GM18870 (cell line): Measurements from ENCODE around the gene MRPL1.
"Not testable (repeated sequence)": the region's sequence is repeated elsewhere in the genome, so short reads cannot be mapped to it uniquely, and the experiment has no call there.

Experiments
- ATAC-seq: cut with Tn5 transposase; IDR thresholded peaks from one replicate; pipeline ENCODE4 v1.9.1; 2021; ENCODE audit warnings: moderate library complexity; ENCODE audit not compliant: unreplicated experiment

MRPL1 gene

DNA sequence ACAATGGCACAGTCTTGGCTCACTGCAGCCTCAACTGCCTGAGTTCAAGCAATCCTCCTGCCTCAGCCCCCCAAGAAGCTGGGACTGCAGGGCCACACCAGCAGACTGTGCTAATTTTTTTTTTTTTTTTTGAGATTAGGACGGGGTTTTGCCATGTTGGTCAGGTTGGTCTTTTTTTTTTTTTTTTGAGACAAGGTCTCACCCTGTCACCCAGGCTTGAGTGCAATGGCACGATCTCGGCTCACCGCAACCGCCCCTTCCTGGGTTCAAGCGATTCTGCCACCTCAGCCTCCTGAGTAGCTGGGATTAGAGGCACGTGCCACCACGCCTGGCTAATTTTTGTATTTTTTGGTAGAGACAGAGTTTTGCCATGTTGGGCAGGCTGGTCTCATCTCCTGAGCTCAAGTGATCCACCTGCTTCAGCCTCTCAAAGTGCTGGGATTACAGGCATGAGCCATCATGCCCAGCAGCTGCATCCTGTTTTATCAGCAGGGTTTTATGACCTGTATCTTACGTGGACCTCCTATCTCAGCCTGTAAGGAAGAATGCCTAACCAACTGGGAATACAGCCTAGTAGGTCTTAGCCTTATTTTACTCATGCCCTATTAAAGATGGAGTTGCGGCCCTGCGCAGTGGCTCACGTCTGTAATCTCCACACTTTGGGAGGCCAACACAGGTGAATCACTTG is 13.2 kb upstream of the MRPL1 start:
- no peak for ATAC-seq

- ATAC-seq: peak; percentile 92
Measured at GRCh38 chr4:77852892-77853495, 9.6 kb upstream of the MRPL1 start.

DNA sequence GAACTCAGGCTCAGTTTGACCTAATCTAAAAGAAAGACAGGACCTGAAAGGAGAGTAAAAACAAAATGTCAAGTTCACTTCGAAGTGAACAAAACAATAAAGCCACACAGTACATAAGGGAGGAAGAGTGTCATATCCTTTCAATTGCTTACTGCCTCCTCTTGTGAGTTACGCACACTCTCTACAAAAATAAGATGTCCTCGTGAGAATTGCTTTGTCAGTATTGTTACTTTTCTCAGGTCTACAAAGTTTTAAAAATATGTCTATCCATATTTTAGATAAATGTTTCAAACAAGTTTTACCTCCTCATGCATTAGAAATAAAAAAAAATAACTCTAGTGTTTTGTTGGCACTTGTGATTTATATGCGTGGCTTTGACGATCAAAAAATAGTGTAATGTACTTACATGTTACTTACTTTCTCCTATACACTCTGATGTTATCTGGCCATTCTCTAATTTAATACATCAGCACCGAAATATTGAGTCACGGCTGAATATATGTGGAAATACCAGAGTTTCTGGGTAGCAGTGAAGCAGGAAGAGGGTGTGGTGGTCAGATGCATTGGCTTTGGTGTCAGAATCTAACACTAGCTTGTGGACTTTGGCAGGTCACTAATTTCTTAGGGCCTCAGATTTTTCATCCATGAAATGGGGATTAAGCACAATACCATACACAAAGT is 8.1 kb upstream of the MRPL1 start:
- no peak for ATAC-seq

- no peak for ATAC-seq
Measured at GRCh38 chr4:77856152-77856551, 6.5 kb upstream of the MRPL1 start.

- ATAC-seq: no peak
Measured at GRCh38 chr4:77859256-77859655, 3.4 kb upstream of the MRPL1 start.

DNA sequence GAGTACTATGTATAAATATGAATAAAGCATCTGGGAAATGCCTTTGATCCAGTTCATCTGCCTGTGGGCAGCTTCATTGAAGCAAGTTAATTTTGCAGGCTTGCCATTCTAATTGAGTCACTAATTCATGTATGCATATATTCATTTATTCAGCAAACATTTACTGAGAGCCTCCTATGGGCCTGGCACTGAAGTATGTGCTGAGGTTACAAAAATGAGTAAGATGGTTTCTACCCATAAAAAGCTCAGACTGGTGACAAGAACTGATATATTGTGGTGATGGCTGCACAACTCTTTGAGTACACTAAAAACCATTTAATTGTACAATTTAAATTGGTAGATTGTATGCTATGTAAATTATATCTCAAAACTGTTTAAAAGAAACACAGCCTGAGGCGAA is 1.1 kb upstream of the MRPL1 start:
- peak; percentile 24 for ATAC-seq

DNA sequence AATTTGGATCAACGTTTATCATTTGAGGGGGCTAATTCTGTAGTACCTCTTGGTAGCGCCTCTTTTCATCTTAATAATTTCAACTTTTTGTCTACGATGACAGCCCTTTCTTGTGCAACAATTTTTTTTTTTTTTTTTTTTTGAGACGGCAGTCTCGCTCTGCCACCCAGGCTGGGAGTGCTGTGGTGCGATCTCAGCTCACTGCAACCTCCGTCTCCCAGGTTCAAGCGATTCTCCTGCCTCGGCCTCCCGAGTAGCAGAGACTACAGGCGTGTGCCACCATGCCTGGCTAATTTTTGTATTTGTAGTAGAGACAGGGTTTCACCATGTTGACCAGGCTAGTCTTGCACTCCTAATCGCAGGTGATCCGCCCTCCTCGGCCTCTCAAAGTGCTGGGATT is 711 bp downstream of the MRPL1 start:
- not testable (repeated sequence) for ATAC-seq

- no peak for ATAC-seq
Measured at GRCh38 chr4:77865259-77865658, 2.6 kb downstream of the MRPL1 start.

GRCh38 chr4:77872723-77873445 is 10.3 kb downstream of the MRPL1 start:
- ATAC-seq: no peak

DNA sequence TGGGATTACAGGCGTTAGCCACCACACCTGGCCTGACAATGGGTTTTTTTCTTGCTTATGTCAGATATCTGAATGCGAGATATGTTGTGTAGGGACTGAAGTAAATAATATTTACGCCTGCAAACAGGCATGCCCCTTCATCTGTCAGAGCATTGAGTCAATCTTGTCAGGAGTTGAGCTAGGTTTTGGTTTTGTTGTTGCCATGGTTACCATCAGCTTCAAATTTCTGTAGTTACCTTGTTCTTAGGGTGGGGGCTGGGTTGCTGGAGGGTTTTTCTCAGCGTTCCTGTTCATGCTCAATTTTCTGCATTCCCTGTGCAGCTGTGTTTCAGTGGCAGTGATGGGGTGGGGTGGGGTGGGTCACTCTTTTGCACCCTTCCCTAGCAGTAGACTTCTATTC is 14.5 kb downstream of the MRPL1 start:
- ATAC-seq: no peak

DNA sequence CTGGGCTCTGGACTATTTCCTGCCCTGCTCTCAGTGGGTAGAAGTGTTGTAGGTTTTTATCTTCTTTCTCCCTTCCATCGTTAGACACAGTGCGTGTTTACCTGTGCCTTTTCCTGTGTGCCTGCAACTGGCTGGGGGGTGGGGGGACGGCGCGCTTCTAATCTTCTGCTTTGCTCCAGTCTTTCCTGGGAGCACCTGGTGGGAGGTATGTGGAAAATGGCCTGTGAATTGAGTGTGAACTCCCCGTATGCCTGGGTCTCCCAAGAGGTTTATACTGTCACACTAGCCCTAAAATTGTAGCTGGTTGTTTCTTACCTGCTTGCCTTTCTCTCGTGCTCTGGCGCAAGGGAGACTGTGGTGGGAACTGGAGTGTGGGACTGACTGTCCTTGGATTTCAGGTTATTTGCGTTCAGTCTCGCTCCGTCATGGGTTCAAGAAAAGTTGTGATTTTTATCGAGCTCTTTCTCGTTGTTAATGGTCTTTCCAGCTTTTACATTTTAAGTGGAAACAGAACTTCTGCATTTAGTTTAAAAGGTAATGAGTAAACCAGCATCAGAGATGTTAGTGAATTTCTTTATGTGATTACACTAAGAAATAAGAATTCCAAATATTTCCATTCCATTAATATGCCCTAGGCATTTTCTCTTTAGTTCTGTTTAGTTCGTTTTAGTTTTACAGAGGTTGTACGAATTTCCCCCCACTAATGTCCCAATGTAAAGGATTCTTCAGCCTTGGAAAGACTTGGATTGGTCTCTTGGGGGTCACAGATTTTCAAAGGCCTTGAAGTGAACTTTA is 15.3 kb downstream of the MRPL1 start:
- ATAC-seq: no peak

GRCh38 chr4:77880784-77881183 is 18.2 kb downstream of the MRPL1 start:
- no peak for ATAC-seq

- no peak for ATAC-seq
Measured at GRCh38 chr4:77881460-77882295, 19.0 kb downstream of the MRPL1 start.

DNA sequence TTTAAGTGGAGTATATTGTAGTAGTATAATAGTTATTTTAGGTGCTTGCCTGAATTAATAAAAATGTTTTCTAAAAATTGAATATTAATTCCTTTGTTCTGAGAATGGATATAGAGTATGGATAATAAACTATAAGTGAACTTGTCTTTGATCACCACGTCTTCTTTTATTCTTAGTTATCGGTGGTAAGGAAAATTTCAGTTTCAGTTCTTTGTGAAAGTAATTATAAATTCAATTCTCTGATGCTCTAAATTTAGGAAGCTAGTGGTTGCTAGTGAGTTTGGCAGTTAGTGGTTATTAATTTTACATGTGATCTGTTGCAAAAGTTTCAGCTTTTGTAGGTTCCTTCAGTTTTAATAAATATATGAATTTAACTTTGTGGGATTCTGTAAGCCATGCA is 30.8 kb downstream of the MRPL1 start:
- peak; percentile 69 for ATAC-seq

GRCh38 chr4:77899607-77900006 is 37.0 kb downstream of the MRPL1 start:
- no peak for ATAC-seq

- no peak for ATAC-seq
Measured at GRCh38 chr4:77903186-77903585, 40.6 kb downstream of the MRPL1 start.

- ATAC-seq: no peak
Measured at GRCh38 chr4:77905651-77906263, 43.1 kb downstream of the MRPL1 start.

DNA sequence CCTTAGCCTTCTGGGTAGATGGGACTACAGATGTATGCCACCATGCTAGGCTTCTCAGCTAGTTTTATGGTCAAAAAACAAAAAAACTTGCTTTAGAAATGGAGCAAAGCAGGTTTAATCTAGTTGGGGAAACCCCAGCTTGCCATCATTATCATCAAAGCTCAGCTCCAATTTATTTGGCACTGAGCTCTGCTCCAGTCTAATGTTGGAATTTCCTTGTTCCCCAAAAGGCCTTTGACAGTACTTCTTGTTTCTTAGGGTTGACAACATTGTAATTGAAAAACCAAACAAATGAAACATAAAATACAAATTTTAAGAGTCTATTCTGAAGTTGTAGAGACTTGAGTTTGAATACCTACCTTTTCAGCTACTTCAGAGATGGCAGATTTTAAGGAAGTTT is 48.0 kb downstream of the MRPL1 start:
- no peak for ATAC-seq

- ATAC-seq: no peak
Measured at GRCh38 chr4:77911091-77911490, 48.5 kb downstream of the MRPL1 start.
